Measurements from ENCODE around the gene FKBP6.
"Not testable (repeated sequence)": the region's sequence is repeated elsewhere in the genome, so short reads cannot be mapped to it uniquely, and the experiment has no call there.

FKBP6 gene

DNA sequence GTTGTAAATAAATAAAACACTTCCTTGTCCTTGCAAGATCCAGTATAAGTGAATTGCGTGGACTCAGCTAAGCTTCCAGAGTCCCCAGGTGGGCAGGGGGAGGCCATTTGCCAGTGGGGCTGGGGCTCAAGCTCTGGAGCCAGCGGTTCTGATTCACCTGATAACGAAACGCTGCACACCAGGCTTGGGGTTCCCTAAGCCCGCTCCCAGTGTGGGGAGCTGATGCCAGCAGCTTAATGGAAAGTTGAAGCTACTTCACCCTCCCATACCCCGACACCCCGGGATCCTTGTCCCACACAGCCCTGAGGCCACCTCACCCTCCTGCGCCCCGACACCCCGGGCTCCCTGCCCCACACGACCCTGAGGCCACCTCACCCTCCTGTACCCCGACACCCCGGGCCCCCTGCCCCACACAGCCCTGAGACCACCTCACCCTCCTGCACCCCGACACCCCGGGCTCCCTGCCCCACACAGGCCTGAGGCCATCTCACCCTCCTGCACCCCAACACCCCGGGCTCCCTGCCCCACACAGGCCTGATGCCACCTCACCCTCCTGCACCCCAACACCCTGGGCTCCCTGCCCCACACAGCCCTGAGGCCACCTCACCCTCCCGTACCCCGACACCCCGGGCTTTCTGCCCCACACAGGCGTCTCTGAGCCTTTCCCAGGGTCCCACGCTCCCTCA lies 30.8 kb downstream of the FKBP6 start:
- DNase-seq = no peak

GRCh38 chr7:73359306-73359705 lies 31.3 kb downstream of the FKBP6 start:
- DNase-seq = no peak

- no peak for DNase-seq
Observed at GRCh38 chr7:73359746-73360375, 31.9 kb downstream of the FKBP6 start.

GRCh38 chr7:73360590-73360989 lies 32.6 kb downstream of the FKBP6 start:
- DNase-seq = not testable (repeated sequence)

DNA sequence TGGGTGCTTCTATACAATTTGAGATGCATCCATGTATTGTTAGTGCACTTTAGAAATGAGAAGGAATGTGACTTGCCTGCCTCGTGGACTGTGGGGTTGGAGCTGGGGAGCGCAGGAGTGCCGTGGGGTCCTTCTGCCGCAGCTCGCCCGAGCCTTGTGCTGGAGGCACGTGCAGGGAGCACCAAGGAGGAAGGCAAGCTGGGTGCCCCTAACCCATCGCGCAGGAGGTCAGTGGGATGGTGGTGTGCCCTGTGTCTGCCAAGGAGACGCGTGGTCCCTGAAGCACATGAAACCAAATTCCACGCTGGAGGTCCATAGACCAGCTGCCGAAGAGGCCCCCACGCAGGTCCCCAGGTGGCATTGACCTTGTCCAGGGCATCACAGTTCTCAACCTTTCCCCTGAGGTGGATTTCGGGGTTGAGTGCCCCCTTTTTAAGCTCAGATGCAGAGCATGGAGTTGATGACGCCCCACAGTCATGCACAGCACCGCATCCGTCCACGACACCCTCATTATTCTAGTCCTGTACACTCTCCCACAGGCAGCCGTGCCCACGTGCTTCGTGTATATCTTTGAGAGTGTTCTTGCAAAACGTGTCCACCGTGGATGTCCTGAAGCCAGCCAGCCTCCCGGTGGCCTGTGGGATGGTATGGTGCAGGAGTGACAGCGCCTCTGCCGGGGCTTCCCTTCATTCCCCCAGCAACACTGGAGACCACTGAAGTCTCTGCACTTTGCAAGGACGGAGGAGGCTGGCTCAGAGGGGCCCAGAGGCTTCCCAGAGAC lies 35.5 kb downstream of the FKBP6 start:
- no peak for DNase-seq

DNA sequence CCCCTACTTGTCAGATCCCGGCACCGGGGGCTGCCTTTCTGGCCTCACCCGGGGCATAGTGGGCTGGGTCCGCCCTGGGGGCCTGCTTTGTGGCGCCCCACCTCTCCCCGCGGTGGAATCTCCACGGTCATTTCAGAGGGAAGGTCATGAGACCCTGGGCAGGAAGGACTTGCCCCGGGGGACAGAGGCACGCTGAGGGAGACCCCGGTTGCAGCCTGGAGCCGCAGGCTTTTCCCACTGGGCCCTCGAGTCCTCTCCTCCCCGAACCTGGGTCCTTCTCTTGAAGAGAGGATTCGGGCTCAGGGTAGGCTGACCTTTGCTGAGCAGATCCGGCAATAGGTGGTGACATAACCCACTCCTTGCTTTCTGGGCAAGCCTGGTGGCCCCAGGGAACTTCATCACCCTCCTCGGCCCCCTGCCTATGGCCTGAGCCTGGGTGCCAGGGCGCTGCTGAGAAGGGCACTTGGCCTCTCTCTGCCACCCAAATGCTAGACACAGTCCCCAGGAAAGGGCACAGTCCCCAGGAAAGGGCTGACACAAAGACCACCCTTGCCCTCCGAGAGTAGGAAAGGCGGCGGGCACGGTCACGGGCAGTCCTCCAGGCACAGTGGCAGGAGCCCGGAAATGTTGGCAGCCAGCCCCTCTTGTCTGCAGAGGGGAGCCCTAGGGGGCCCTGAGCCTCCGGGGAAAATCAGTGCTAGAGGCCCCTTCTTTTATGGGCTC lies 36.2 kb downstream of the FKBP6 start:
- DNase-seq = no peak

DNA sequence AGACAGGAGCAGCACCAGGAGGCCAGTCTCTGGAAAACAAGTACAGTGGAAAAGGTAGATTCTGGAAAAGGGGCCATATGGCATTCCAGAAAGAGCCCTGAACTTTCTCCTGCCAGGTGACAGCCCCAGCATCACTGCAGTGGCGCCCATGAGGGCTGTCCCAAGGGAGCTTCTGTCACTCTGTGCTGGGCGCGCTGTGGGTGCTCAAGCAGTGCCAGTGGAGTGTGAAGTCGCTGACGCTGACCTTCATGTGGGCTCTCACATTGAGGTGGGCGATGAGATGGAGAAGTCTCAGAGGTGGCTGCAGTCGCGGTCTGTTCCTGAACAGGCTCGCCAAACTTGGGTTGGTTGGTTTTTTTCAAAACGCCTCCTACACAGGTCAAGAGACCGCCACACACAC lies 38.2 kb downstream of the FKBP6 start:
- DNase-seq = no peak

- no peak for DNase-seq
Observed at GRCh38 chr7:73366990-73367389, 39.0 kb downstream of the FKBP6 start.

GRCh38 chr7:73369009-73369408 lies 41.0 kb downstream of the FKBP6 start:
- no peak for DNase-seq

GRCh38 chr7:73369622-73370021 lies 41.7 kb downstream of the FKBP6 start:
- DNase-seq = no peak

DNA sequence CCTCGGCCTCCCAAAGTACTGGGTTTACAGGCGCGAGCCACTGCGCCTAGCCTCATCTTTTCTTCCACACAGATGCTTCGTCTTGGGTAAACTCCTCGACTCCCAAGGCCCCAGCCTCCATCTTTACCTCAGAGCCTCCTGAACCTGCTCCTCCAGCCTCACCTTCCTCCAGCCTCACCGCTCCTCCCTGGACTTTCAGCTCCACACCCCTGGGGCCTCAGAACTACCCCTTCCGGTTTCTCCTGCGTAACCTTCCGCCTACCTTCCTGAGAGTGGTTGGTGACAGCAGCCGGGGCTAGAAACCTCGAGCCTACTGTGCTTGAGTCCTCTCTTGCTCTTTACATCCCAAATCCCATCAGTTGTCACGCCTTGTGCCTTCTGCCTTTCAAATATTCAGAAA lies 45.8 kb downstream of the FKBP6 start:
- DNase-seq = no peak

GRCh38 chr7:73376262-73376661 lies 48.3 kb downstream of the FKBP6 start:
- not testable (repeated sequence) for DNase-seq

DNA sequence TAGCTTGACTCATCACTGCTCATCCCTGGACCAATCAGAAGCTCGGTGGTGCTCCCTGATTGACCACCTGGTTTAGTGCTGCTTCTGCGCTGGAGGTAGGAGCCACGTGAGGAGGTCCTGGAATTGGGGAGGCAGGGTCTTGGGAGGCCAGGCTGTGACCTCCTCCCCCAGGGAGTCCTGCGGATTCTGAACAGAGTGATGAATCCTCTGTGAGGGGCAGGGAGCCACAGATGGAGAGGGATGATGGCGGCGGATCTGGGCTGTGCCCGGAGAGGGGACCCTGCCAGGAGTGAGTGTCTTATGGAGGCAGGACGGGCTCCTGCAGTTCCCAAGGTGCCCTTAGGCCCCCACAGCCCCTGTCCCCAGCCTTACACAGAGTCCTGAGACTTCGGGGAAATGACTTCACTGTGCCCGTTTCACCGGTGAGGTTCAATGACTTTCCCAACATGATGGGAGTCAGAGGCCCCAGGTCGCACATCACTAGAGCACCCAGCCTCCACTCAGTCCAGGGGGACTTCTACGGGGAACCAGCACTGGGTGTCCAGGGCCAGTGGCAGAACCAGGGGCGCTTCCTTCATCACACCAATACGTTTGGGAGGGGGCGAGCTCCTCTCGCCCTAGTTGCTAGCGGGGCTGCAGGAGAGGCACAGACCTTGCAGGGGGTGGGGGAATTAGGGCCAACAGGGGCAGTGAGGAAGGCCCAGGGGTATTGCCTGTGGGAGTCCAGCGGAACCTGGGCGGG lies 48.9 kb downstream of the FKBP6 start:
- no peak for DNase-seq

DNA sequence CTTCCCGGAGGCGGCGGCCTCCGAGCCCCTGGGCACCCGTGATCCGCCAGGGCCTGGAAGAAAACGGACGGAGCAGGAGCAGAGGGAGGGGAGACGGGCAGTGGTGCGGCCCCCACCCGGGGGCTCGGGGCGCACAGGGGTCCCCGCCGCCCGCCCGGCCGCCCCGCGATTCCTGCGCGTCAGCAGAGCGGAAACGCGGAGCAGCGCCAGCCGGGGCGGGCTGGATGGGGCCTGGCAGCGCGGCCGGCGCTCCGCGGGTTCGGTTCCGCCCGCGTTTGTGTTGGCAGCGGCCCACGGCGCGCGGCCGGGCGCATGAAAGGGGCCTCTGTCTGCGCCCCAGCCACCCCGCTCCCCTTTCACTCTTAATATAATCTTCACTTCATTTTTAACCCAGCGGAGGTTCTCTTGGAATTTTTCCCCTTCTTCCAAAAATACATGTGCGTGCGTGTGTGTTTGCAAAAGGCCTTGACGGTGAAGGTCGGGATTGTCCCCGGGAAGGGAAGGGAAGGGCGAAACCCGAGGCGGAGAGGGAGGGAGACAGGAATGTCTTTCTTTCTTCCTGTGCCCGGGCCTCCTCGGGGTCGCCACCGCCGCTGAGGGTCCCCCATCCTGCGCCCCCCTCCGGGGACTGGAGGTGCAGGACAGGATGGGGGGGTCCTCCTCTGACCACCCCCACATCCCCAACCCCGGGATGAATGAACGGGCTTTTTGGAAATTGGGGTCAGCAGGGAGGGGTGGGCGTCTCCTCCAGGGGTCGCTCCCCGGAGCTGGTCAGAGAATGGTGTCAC lies 49.6 kb downstream of the FKBP6 start:
- not testable (repeated sequence) for DNase-seq

- DNase-seq = no peak
Observed at GRCh38 chr7:73382934-73383503, 55.1 kb downstream of the FKBP6 start.

DNA sequence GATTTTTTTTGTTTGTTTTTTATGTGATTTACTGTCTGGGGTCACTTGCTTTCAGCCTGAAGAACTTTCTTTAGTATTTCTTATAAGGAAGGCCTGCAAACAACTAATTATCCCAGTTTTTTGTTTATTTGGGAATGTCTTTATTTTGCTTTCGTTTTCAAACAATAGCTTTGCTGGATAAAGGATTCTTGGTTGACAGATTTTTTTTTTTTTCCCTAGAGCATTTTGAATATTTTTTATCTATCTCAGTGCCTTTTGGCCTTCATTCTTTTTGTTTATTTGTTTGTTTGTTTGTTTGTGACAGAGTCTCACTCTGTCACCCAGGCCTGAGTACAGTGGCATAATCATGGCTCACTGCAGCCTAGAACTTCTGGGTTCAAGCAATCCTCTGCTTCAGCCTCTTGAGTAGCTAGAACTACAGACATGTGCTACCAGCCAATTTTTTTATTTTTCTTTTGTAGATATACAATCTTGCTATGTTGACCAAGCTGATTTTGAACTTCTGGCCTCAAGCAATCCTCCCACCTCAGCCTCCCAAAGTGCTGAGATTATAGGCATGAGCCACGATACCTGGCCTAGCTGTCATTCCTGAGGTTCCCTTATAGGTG lies 59.4 kb downstream of the FKBP6 start:
- DNase-seq = no peak

- DNase-seq = no peak
Observed at GRCh38 chr7:73387908-73388414, 60.0 kb downstream of the FKBP6 start.

GRCh38 chr7:73391396-73391795 lies 63.4 kb downstream of the FKBP6 start:
- DNase-seq = no peak

DNA sequence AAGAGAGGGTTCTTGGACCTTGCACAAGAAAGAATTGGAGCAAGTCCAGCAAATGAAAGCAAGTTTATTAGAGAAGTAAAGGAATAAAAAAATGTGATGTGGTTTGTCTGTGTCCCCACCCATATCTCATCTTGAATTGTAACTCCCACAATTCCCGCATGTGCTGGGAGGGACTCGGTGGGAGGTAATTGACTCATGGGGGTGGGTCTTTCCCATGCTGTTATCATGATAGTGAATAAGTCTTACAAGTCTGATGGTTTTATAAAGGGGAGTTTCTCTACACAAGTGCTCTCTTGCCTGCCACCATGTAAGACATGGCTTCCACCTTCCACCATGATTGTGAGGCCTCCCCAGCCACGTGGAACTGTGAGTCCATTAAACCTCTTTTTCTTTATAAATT lies 66.5 kb downstream of the FKBP6 start:
- DNase-seq = no peak
